HG02840 (cell line): ENCODE measurements around the gene DNAI1.
"Not testable (repeated sequence)": the region's sequence is repeated elsewhere in the genome, so short reads cannot be mapped to it uniquely, and the experiment has no call there.

ENCODE experiments used
- ATAC-seq: cut with Tn5 transposase; IDR thresholded peaks from one replicate; pipeline ENCODE4 v1.9.1; 2021; ENCODE audit warnings: mild to moderate bottlenecking, moderate library complexity, moderate number of reproducible peaks; ENCODE audit not compliant: unreplicated experiment, low FRiP score

DNAI1 gene

GRCh38 chr9:34526026-34526425 is 67.4 kb downstream of the DNAI1 start:
- no peak for ATAC-seq

DNA sequence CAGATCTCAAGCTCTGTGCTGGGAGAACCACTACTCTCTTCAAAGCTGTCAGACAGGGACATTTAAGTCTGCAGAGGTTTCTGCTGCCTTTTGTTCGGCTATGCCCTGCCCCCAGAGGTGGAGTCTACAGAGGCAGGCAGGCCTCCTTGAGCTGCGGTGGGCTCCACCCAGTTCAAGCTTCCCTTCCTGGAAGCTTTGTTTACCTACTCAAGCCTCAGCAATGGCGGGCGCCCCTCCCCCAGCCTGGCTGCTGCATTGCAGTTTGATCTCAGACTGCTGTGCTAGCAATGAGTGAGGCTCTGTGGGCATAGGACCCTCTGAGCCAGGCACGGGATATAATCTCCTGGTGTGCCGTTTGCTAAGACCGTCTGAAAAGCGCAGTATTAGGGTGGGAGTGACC is 73.4 kb downstream of the DNAI1 start:
- ATAC-seq = not testable (repeated sequence)

DNA sequence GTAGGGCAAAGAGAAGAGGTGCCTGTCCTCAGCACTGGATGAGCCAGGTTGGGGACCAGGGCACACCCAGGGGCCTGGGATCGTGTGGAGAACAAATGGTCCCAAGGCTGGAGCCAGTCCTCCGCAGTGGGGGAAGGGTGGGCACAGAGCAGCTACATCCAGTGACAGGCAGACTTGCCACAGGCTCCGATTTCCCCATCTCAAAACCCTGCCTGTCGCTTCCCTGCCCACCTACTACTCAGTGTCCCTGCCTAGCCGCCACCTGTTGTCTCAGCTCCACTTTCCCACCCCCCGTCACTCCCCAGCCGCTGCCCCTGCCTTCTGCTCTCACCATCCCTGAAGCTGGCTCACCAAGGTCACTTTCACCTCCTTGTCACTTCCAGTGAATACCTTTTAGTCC is 78.1 kb downstream of the DNAI1 start:
- ATAC-seq = no peak

- ATAC-seq = no peak
Measured at GRCh38 chr9:34540827-34541226, 82.2 kb downstream of the DNAI1 start.

DNA sequence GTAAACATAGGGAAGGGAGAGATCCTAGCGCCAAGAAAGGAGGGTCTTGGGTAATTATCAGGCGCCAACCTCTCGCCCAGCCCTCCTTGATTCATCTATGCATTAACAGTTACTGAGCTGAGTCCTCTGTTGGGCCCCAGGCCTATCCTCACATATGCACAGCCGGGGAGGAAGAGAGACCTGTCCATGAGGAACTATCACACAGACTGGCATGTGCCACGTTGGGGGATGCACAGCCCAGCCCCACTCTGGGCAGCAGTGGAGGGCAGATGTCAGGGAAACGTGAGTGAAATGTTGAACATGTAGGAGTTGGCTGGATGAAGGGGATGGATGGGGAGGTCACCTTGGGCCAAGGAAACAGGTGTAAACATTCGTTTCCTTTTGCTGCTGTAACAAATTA is 82.9 kb downstream of the DNAI1 start:
- ATAC-seq = no peak

DNA sequence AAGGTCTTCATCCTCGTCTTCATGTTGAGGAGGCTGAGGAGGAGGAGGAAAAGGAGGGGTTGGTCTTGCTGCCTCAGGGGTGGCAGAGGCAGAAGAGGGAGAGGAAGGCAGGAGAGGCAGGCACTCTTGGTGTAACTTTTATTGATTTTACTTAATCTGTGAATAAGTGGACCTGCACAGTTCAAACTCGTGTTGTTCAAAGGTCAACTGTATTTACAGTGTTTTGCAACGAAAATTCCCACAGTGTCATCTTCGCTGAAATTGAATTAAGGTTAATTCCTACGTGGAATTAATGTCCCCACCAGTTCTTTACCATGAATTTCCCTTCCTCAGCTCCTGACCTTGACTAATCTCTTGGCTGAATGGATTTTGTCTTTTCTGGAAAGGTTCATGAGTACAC is 85.4 kb downstream of the DNAI1 start:
- ATAC-seq = no peak

GRCh38 chr9:34545497-34545896 is 86.9 kb downstream of the DNAI1 start:
- ATAC-seq = no peak

DNA sequence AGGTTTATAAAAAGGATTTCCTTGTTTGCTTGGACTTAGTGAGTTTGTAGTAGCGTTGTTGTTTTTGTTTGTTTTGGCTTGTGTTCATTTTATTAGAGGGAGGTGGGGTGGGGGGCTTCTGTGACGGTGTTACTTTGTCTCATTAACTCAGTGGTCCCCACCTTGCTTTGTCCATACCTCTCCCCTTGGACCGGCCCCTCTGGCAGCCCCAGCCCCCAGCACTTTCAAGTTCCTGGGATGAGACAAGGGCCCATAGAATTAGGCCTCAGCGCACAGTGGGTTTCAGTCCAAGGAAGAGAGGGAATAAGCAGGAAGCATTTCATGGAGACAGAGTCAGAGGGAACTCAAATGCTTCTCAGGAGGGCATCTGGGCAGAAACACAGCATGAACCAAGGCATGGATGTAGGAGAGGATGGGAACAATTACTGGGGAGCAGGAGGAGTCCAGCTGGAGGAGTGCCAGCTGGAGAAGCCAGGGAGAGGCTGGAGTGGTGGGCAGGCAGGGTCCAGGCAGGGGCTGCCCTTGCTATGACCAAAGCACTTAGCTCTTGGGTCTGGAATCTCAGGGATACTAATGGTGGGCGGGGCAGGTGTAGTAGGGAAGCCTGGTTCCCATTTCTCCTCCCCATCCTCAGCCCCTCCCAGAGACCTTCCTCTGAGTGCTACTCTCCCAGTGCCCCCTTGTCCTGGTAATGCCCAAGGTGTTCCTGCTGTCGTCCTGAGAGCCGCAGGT is 87.7 kb downstream of the DNAI1 start:
- ATAC-seq = no peak

DNA sequence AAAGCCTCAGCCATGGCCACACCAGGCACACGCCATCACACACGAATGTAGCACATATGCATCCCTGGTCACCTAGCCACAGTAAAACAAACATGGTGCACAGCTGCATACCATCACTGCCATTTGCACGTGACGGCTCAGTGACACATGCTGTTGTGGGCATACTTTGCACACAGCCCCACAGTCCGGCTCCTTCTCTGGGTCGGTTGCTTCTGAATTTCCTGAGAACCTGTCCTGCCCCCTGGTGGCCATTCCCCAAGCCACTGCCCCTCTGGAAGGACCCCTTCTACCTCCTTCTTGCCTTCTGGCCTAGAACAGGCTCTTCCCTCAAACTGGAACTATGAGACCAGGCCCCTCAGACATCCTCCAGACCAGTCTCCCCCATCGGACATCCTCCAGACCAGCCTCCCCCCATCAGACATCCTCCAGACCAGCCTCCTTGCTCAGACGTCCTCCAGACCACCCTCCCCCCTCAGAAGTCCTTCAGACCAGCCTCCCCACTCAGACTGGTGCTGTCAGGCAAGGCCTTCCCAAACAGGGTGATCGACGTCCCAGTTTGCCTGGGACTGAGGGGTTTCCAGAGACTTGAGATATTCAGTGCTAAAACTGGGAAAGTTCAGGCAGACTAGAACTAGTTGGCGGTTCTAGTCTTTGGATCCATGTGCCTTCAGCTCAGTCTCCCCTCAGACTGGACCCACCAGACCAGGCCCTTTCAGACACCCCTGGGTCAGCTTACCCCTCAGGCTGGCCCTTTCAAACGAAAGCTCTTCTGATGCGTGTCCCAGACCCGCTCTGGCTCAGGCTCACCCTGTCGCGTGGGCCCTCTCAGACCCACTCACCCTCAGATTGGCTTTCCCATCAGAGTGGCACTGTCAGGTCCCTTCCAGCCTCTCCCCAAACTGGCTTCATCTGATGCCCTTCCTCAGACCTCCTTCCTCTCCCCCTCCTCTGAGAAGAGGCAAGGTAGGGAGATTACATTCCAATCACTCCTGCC is 88.5 kb downstream of the DNAI1 start:
- ATAC-seq = no peak

- no peak for ATAC-seq
Measured at GRCh38 chr9:34547960-34548611, 89.5 kb downstream of the DNAI1 start.

DNA sequence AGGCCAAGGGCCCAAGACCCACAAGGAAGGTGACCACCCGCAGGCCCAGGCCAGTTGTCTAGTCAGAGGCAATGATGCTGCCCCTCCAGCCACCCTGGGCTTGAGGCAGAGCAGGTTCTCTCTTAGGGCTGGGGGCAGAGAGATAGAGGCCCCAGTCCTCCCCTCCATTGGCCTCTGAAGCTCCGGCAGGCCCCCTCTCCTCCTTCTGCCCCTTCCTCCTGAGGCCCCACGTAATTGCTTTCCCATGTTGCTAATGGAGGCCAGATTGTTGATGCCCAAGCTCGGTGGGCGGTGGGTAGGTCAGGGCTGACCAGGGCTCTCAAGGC is 90.8 kb downstream of the DNAI1 start:
- ATAC-seq = no peak

DNA sequence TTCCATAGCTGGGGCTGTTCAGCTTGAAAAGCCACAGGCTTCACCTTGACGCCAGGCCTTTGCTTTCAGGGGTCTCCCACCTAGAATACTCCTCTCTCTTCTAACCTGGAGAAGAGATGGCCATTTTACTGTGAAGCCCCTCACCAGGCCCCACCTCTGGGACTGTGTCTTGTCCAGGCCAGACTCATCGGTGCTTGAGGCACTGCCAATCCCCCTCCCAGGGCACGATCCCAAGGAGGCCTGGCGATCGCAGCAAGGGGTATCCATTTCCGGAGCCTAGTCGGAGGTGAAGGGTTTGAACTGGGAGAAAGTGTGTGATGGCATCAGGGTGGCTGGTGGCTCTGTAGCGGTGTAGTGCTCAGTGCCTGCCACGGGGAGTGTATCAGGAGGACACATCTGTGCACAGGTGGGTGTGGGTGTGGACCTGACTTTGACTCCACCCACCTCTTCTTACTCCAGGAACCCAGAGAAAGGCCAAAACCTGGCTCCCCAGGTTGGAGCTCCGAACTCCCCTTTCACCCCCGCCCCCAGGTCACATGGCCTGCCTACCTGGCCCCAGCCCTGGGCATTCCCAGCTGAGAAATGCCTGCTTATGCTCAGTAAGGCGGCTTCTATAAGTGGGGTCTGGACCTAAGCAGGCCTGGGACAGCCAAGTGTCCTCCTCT is 91.5 kb downstream of the DNAI1 start:
- no peak for ATAC-seq

DNA sequence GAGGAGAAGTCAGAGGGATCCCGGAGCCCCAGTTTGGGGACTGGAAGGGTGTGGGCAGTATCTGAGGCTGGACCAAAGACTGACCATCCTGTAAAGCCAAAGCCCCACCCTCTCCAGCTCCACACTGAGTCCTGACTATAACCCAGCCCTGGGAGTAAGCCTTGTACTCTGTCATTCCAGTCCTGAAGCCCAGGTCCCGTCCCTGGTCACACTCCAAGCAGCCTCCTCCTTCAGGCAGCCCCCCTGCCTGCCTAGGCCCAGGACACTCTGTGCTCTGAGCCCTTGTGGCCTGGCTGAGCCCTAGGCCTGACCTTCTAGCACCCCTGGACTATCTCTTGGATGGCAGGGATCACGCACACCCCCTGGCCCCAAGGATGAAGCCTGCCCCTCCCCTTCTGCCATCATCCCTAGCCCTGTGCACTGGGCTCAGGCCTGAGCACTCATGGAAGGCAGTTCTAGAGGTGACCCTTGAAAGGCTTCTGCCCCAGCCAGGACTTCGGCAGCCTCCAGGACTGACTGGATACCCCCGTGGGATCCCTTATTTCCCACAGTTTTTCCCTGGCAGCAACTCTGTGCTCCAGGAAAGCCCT is 92.2 kb downstream of the DNAI1 start:
- ATAC-seq = no peak

- no peak for ATAC-seq
Measured at GRCh38 chr9:34551751-34552605, 93.4 kb downstream of the DNAI1 start.

DNA sequence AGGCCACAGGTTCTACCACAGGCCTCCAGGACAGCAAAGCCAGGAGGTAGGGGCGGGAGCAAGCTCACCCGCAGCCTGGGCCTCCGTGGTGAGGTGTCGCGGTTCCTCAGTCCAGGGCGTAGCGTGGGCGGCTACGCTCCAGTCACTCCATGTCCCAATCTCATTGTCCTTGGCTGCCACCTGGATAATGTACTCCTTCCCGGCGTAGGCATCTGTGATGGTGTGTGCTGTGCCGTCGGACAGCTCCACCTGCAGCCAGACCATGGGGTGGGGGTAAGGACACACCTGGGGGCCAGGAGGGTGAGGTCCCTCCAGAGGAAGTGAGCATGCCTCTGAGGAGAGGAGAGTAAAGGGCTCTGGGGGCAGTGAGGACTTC is 94.0 kb downstream of the DNAI1 start:
- no peak for ATAC-seq

DNA sequence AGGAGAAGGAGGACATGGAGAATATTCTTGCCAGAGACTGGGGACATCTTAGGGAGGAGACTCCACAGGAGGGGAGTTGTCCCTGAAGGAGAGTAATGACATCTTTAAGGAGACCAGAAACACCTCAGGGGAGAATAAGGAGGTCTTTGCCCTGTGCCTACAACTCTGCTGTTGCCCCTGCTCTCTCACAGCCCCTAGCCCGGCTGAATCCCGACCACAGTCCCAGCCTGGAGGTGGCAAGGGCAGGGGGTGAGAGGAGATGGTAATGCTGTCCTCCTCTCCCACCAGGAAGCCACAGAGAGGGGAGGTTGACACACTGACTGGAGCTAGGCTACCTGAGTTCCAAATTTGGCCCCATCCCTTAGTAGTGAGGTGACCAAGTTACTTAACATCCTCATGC is 94.4 kb downstream of the DNAI1 start:
- no peak for ATAC-seq

DNA sequence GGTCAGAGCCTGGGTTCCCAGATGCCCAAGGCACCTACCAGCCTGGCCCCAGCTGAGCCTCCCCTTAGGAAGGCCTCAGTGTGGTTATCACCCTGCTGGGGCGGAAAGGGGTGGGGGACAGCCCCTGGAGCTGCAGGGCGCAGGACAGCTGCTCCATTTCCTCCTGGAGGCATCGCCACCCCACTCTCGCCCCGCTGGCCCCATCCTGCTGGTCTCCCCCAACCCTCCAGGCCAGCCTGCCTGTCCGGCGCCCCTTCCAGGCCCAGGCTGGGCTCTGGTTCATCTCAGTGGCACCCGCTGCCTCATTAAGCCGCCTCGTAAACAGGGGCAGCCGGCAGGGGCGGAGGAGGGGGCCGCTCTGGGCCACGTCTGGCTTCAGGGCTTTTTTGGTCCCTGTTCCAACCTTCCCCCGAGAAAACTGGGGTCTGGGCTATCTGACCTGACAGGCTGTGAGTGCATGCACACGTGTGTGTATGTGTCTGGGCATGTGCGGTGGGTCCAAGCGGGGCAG is 95.0 kb downstream of the DNAI1 start:
- ATAC-seq = no peak

DNA sequence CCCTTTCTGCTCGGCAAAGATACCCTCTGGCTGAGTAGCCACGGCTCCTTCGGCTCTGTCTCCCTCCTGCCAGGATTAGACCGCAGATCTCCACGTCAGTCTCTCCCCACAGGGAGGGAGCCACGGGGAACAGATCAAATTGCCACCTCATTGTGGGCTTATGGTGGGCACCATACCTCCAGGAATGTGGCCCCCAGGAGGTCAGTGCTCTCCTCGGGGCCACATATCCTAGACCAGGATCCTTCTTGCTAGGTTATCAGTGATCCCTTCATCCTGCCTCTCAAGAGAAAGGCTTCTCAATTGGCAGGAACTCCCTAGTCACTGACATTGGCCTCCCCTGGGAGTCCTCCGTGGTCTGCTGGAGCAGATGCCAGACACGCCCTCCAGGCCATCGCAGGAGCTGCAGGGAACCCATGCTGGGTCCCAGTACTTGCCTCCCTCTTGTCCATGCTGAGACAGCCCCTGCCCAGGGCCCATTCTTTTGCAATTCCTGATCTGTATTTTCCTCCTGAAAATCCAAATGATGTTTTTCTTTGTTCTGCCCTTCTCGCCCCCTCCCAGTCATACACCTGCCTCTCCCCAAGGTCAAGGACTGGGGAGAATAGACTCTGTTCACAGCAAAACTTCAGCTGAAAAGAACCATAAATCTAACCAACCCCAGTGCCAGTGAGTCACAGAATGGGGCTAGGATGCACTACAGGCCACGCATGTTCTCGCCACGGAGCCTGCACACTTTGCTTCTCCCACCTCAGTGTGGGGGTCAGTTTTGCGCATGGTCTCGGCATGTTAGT is 95.8 kb downstream of the DNAI1 start:
- ATAC-seq = no peak

DNA sequence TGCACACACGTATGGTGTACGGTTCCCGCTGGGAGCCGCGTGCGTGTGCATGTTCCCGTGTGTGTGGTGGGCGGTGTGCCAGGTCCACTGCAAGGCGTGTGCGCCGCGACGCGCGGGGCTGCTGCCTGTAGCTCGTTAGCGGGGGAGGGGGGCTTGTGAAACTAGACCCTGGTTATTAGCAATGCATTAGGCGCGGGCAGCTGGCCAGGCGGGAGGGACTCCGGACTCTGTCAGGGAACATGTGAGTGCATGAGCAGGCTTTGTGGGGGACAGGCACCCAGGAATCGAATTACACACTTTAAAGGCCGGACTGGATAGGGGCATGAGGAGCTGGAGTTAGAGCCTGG is 96.4 kb downstream of the DNAI1 start:
- ATAC-seq = no peak
